ENCODE measurements around the gene FAM47E.
"Not testable (repeated sequence)": the region's sequence is repeated elsewhere in the genome, so short reads cannot be mapped to it uniquely, and the experiment has no call there.

Gene FAM47E

DNA sequence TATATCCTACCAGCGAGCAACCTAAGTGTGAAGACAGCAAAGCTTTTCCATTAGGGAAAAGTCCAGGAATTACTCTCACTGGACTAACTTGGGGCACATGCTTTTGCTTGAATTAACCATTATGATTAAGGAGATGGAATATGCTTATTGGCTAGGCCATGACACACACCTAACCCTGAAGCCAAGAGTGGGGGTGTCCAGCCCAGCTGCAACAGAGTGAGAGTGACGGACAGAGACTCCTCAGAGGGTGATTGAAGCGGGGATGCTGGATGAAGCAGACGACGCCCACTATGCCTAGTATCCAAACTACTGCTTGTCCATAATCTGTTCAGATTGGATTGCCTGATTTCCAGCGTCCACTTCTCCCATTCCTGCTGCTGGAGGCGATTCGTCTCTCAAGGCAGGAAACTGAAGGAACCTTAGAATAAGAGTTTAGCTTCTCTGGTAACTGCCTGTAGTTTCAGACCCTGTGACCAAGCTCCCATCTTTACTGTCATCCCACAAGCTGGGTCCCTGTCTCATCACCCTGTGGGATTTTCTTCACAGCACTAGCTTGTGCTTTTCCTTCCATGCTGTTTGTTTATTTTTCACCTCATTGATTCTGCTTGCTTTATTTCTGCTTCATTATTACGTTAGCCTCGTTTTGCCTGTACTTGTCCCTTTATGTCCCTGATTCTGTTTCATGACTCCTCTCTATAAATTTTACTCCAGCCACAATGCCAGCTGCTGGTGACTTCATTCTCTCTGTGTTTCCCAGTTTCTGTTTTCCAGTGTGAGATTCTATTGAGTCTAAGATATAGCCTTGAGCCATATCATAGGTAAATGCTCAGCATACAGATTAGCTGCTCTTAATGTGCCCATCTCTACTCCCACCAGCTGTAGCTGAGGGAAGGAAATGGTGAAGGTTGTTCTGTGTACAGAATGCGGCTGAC, 19.0 kb downstream of the FAM47E start:
- DNase-seq: no peak

DNA sequence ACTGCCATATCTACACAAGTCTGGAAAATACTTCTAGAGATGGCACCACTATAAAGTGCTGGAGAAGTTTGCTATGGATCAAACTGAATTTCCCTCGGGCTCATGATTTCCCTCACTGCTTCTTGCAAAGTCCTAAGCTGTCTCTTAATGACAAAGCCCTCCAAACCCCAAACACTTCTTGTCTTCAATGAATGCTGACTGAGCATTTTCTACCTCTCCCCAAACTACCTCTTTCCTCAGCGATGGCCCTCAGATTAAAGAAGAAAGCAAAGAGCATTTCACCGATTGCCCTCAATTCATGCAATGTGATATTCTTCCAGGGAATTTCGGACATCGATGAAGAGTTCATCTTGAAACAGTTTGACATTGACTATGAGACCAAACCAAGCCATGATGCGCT, 19.7 kb downstream of the FAM47E start:
- DNase-seq: no peak

- no peak for DNase-seq
These were observed 20.6 kb downstream of the FAM47E start for GRCh38 chr4:76272073-76272472.

GRCh38 chr4:76272582-76272981, 21.1 kb downstream of the FAM47E start:
- DNase-seq: no peak

- no peak for DNase-seq
These were observed 21.5 kb downstream of the FAM47E start for GRCh38 chr4:76272999-76273398.

GRCh38 chr4:76275486-76276124, 24.1 kb downstream of the FAM47E start:
- peak; percentile 18 for DNase-seq

GRCh38 chr4:76276813-76277212, 25.3 kb downstream of the FAM47E start:
- no peak for DNase-seq

DNA sequence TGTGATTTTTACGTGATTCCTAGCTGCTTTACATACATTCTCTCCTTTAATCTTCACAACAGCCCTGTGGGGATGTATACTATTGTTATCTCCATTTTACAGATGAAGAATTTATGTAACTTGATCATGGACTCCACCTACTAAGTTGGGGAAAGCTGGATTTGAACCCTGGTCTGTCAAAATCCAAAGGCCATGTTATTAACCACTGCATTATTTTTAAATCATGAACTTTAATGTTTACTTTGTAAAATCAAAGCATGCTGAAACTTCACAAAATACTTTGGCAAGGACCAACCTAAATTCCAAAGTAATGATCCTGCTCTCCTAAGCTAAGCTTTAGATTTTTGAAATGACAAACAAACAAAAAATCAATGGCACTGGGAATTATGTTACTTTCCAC, 26.1 kb downstream of the FAM47E start:
- DNase-seq: no peak

- no peak for DNase-seq
These were observed 27.1 kb downstream of the FAM47E start for GRCh38 chr4:76278583-76278982.

GRCh38 chr4:76279462-76279861, 27.9 kb downstream of the FAM47E start:
- no peak for DNase-seq

DNA sequence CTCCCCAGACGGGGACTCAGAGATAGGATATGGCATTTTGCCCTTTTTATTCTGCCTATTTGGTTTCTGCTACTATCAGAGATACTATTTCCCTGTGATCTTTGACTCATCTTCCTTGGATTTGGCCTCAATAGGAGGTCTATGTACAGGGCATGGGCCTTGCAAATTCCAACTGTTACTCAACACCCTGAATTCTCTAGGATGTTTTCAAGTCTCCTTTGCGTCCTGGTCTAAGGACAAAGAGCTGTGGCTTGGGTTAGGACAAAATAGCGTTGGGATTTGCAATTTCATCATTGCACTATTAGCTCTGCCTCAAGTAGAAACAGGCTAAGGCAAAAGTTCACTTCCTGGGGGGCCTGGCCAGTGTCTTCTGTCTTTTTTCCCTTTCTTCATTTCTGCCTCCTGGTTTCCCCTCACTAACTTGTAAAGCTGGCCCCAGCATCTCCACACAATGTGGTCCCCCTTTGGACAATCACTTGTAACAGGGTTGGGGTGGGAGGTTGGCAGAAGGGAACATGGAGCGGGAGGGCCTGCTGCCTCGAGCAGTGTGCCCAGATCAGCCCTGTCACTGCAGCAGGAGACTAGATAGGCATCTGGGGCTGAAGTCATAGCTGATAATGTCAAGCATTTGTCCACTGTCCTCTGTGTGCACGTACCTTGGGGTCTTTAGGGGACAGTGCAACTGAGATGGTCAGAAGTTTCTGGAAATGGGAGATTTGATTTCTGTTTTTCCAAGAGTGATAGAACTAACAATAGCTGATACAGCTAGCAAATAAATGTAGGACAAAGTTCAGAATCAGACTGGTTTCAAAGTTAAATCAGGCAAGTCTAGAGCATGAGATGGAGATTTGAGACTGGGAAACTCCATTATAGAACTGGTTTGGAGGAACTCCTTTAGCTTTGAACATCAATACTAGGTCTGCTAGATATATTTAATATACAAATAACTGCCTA, 29.2 kb downstream of the FAM47E start:
- DNase-seq: no peak

DNA sequence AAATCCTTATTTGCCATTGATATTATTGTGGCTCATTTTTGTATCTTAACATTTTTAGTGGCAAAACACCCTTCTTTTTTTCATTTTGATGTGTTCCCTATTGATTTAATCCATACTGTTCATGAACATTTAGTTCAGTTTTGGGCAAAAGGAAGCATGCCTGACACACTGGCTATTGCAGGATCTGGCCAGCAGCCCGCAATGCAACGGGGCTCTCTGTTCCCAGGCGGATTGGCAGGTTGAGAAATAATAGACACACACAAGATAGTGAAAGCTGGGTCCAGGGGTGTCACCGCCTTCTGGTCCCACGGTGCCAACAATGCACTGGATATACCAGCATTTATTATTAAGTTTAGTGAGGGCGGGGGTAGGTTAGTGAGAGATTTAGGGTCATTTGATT, 30.1 kb downstream of the FAM47E start:
- DNase-seq: not testable (repeated sequence)

DNA sequence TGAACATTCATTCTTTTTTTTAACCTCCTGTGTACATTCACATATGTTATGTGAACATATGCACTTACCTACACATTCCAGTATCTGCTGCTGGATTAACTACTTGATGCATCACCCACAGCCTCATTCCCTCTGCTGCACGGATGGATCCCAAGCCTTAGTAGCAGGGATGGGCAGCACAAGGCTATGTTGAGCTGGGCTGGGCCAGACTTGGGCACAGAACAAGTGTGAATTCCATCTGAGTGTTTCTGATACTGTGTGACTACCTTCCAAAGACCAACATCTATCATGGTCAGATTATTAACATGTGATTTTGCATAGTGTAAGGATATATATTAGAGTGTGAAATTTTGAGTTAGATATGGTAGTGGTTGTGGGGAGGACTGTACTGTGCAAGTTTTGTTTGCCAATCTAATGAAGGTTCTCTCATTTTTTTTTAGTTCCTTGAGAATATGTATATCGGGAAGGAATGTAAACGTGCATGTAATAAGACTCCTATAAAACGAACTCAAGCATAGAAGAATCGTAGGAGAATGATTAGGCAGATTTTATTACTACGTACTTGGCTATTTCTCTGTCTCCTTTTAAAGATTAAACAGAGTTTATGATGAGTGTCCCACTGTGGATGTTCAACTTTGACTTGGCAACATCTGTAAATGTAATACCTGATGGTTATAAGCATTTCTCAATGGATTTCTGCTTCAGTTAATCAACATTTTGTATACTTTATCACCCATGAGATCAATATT, 31.6 kb downstream of the FAM47E start:
- DNase-seq: no peak

- no peak for DNase-seq
These were observed 32.4 kb downstream of the FAM47E start for GRCh38 chr4:76283900-76284299.

GRCh38 chr4:76287811-76288210, 36.3 kb downstream of the FAM47E start:
- DNase-seq: not testable (repeated sequence)

GRCh38 chr4:76292730-76293129, 41.2 kb downstream of the FAM47E start:
- no peak for DNase-seq

DNA sequence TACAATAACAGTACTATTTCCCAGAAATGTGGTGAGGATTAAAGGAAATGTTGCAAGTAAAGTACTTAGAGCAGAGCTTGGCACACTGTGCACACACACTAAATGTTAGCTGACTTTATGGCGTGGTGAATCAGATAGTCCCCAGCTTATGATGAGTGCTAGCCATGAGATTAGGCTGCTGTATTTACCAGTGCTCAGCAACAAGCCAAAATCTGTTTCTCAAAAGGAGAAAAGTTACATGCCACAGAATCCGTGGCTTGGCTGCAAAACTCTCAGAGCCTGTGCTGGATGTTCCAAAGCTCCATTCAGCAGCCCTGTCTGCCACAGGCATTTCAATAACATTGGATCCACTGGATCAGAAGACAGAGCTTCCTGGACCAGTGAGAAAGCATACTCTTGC, 42.3 kb downstream of the FAM47E start:
- no peak for DNase-seq

- no peak for DNase-seq
These were observed 44.8 kb downstream of the FAM47E start for GRCh38 chr4:76296286-76296820.

- DNase-seq: no peak
These were observed 46.7 kb downstream of the FAM47E start for GRCh38 chr4:76298227-76298626.

DNA sequence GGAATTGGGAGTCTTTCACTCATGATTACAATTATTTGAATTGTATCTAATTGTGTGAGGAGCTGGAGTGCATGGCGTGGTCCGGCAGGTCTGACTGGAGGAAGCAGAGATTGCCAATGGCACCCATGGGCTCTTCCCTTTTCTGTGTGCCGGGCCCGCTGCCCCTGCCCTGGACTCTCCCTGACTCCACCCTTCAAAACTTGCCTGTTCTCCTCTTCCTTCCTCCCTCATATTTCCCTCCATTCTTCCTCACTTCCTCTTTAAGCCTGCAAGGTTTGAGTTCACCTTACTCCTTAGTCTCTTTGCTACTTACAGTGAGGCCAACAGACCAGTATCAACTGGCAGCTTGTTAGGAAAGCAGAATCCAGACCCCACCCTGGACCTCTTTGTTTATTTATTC, 48.5 kb downstream of the FAM47E start:
- DNase-seq: no peak

DNA sequence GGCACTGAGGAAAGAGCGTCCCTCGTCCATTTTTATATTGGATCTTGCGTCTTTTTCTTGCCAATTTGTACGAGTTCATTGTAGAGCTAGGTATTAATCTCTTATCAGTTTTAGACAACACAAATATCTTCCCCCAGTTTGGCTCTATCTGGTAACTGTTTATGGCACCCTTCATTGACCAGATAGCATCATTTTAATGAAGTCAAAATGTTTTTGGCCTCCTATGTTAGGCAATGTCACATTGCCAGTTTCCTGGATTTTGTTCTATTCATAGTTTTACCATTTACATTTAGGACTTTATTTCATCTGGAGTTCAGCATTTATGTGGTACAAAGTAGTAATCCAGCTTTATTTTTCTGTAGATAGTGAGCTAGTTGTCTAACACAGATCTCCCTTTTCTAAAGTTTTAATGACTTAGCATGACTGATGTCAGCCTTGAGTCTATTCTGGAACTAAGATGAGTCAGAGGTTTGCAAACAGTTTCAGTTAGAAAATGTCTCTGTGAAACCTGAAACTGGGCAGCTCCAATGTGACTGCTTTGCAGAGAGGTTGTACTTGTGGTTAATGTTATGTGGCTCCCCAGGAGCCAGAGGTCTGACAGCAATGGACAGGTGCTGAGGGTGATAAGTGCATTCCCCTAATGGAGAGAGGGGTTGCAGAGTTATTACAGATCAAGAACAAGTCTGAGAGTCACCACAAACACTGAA, 49.7 kb downstream of the FAM47E start:
- DNase-seq: peak; percentile 79
